ENCODE data around the gene LIPI.

DNA sequence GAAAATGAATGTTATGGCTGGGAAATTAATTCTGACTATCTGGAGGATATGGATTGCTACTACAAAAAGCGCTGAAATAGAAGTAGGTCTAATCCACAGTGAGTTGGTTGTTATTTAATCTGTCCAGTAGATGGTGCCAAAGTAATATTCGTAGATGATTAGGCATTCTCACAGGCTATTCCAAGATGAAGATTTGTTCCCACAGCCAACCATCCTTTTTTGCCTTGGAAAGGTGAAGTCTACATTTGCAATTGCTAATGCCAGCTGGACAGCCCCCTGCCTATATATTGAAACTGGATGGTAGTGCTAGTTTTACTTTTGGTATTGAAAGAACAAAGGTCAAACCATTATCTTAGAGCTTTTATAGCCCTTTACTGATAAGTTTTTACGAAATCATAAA is 49.0 kb upstream of the LIPI start:
- TF ChIP-seq, protein P1, sequence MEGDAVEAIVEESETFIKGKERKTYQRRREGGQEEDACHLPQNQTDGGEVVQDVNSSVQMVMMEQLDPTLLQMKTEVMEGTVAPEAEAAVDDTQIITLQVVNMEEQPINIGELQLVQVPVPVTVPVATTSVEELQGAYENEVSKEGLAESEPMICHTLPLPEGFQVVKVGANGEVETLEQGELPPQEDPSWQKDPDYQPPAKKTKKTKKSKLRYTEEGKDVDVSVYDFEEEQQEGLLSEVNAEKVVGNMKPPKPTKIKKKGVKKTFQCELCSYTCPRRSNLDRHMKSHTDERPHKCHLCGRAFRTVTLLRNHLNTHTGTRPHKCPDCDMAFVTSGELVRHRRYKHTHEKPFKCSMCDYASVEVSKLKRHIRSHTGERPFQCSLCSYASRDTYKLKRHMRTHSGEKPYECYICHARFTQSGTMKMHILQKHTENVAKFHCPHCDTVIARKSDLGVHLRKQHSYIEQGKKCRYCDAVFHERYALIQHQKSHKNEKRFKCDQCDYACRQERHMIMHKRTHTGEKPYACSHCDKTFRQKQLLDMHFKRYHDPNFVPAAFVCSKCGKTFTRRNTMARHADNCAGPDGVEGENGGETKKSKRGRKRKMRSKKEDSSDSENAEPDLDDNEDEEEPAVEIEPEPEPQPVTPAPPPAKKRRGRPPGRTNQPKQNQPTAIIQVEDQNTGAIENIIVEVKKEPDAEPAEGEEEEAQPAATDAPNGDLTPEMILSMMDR (IDR thresholded peaks at IDR 0.05), result peak in 3 of 4 experiments; percentile 25 to 60 (median 58)
- TF ChIP-seq POLR2A (IDR thresholded peaks at IDR 0.05) (no peak), POLR2AphosphoS5 (IDR thresholded peaks at IDR 0.05) (no peak), EP300 (IDR thresholded peaks at IDR 0.05) (no peak)
